ENCODE results near the gene EBLN2.

DNA sequence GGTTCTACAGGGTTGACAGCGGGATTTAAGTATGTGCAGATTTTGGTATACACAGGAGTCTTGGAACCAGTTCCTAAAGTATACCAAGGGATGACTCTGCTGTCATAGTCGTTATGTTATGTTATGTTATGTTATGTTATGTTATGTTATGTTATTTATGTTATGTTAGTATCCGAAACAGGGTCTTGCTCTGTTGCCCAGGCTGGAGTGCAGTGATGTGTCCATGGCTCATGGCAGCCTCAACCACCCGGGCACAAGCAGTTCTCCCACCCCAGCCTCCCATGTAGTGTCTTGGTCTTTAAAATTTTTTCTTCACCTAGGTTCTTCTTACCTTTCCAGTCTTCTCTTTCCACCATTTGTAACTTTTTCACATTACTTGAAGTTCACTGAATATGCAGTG, 43.2 kb upstream of the EBLN2 start:
- TF ChIP-seq, protein P1, sequence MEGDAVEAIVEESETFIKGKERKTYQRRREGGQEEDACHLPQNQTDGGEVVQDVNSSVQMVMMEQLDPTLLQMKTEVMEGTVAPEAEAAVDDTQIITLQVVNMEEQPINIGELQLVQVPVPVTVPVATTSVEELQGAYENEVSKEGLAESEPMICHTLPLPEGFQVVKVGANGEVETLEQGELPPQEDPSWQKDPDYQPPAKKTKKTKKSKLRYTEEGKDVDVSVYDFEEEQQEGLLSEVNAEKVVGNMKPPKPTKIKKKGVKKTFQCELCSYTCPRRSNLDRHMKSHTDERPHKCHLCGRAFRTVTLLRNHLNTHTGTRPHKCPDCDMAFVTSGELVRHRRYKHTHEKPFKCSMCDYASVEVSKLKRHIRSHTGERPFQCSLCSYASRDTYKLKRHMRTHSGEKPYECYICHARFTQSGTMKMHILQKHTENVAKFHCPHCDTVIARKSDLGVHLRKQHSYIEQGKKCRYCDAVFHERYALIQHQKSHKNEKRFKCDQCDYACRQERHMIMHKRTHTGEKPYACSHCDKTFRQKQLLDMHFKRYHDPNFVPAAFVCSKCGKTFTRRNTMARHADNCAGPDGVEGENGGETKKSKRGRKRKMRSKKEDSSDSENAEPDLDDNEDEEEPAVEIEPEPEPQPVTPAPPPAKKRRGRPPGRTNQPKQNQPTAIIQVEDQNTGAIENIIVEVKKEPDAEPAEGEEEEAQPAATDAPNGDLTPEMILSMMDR (IDR thresholded peaks at IDR 0.05; ENCODE audit: low read depth, low read length): no peak
- no peak for TF ChIP-seq EZH2phosphoT487 (IDR thresholded peaks at IDR 0.05; ENCODE audit: low read depth)
